DND-41 (cell line): ENCODE results near the gene PLSCR2.

Experiments used
- EZH2 ChIP-seq: IDR thresholded peaks from 3 replicates; pipeline ENCODE4 v1.6.1; 2012; ENCODE audit warnings: borderline replicate concordance, low read depth, mild to moderate bottlenecking, moderate library complexity, low read length, inconsistent platforms; ENCODE audit not compliant: severe bottlenecking
- TF ChIP-seq, protein P1 (sequence below): IDR thresholded peaks from 2 replicates; pipeline ENCODE4 v1.5.1; 2012; ENCODE audit warnings: borderline replicate concordance, low read length, moderate library complexity, mild to moderate bottlenecking; ENCODE audit not compliant: poor library complexity, severe bottlenecking; ENCODE audit errors: extremely low read depth

DNA sequence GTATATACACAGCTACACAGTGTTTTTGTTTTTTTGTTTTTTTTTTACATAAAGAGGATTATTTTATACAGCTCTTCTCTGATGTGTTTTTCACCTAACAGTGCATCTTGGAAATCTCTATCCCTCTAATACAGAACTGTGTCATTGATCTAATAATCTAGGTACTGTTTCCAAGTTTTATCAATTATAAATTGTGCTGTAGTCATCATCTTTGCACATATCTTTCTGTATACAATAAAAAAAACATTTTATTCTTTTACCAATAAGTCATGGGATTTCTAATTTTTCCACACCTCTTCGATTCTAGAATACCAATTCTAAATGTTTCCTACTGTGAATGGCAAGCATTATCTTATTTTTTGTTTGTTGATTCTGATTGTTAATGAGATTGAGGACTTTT is 1.7 kb upstream of the PLSCR2 start:
- TF ChIP-seq, protein P1, sequence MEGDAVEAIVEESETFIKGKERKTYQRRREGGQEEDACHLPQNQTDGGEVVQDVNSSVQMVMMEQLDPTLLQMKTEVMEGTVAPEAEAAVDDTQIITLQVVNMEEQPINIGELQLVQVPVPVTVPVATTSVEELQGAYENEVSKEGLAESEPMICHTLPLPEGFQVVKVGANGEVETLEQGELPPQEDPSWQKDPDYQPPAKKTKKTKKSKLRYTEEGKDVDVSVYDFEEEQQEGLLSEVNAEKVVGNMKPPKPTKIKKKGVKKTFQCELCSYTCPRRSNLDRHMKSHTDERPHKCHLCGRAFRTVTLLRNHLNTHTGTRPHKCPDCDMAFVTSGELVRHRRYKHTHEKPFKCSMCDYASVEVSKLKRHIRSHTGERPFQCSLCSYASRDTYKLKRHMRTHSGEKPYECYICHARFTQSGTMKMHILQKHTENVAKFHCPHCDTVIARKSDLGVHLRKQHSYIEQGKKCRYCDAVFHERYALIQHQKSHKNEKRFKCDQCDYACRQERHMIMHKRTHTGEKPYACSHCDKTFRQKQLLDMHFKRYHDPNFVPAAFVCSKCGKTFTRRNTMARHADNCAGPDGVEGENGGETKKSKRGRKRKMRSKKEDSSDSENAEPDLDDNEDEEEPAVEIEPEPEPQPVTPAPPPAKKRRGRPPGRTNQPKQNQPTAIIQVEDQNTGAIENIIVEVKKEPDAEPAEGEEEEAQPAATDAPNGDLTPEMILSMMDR, result no peak
- no peak for TF ChIP-seq EZH2
